Mesendoderm (in vitro differentiated cells): Measurements from ENCODE around the gene HSFY2. TPM values are rescaled to one million over a fixed set of nuclear protein-coding genes. Genes with fewer than 3 reads are reported as not detected.
"Not testable (repeated sequence)": the region's sequence is repeated elsewhere in the genome, so short reads cannot be mapped to it uniquely, and the experiment has no call there.

Experiments used
- DNase-seq: peaks from one replicate; pipeline ENCODE4 v3.0.0; 2013
- H2AK5ac ChIP-seq: 2 replicates; pipeline ENCODE4 v1.6.1; 2013; ENCODE audit warnings: low read length, inconsistent platforms
- H2BK120ac ChIP-seq: 2 replicates; pipeline ENCODE4 v1.6.1; 2013; ENCODE audit warnings: low read depth, mild to moderate bottlenecking, low read length, moderate library complexity, mixed read lengths
- H2BK15ac ChIP-seq: replicated peaks from 2 replicates; pipeline ENCODE4 v1.6.1; 2013; ENCODE audit warnings: low read depth, mild to moderate bottlenecking, moderate library complexity
- H2BK5ac ChIP-seq: 2 replicates; pipeline ENCODE4 v1.6.1; 2013; ENCODE audit warnings: low read length, inconsistent platforms
- H3K18ac ChIP-seq: 2 replicates; pipeline ENCODE4 v1.6.1; 2013; ENCODE audit warnings: mild to moderate bottlenecking, low read length, mixed read lengths
- H3K23ac ChIP-seq: one replicate; pipeline ENCODE4 v1.6.1; 2013; ENCODE audit warnings: low read length
- H3K27ac ChIP-seq: 2 replicates; pipeline ENCODE4 v1.5.1; 2013; ENCODE audit warnings: low read depth, mild to moderate bottlenecking, inconsistent platforms, low read length, moderate library complexity
- H3K27me3 ChIP-seq: 2 replicates; pipeline ENCODE4 v1.6.1; 2013; ENCODE audit warnings: low read length, control low read depth, mild to moderate bottlenecking, inconsistent platforms; ENCODE audit not compliant: insufficient read depth, poor library complexity
- H3K36me3 ChIP-seq: 2 replicates; pipeline ENCODE4 v1.6.1; 2013; ENCODE audit warnings: low read length, inconsistent platforms; ENCODE audit not compliant: control insufficient read depth, insufficient read depth
- H3K4ac ChIP-seq: one replicate; pipeline ENCODE4 v1.6.1; 2013; ENCODE audit warnings: low read depth, mild to moderate bottlenecking, low read length, moderate library complexity
- H3K4me1 ChIP-seq: 2 replicates; pipeline ENCODE4 v1.6.1; 2013; ENCODE audit warnings: low read depth, low read length, inconsistent platforms; ENCODE audit not compliant: control insufficient read depth
- H3K4me2 ChIP-seq: 2 replicates; pipeline ENCODE4 v1.6.1; 2013; ENCODE audit warnings: low read length
- H3K4me3 ChIP-seq: 2 replicates; pipeline ENCODE4 v1.5.1; 2013; ENCODE audit warnings: mild to moderate bottlenecking, low read length
- H3K56ac ChIP-seq: one replicate; pipeline ENCODE4 v1.6.1; 2013; ENCODE audit warnings: low read length
- H3K79me1 ChIP-seq: 2 replicates; pipeline ENCODE4 v1.6.1; 2013; ENCODE audit warnings: low read length, inconsistent platforms
- H3K79me2 ChIP-seq: 2 replicates; pipeline ENCODE4 v1.6.1; 2013; ENCODE audit warnings: mild to moderate bottlenecking, low read length; ENCODE audit not compliant: control insufficient read depth, insufficient read depth
- H3K9ac ChIP-seq: 2 replicates; pipeline ENCODE4 v1.6.1; 2013; ENCODE audit warnings: low read length, inconsistent platforms
- H4K5ac ChIP-seq: one replicate; pipeline ENCODE4 v1.6.1; 2013; ENCODE audit warnings: low read length
- H4K8ac ChIP-seq: one replicate; pipeline ENCODE4 v1.6.1; 2013; ENCODE audit warnings: low read depth, mild to moderate bottlenecking, control low read depth, low read length, moderate library complexity
- WGBS: extraction: QIAGEN DNeasy Blood & Tissue Kit; methylation state at CpG from one replicate; pipeline ENCODE4 v1.1.7; 2013; ENCODE audit warnings: low lambda C conversion rate, missing lambda C conversion rate; ENCODE audit not compliant: insufficient coverage; ENCODE audit errors: extremely low coverage; 5-methylcytosine and 5-hydroxymethylcytosine counted together
- small RNA-seq: library from polyadenylated mRNA; stranded (forward); fragments of <200 nt; extraction: miRNeasy Mini kit (QIAGEN cat#:217004); gene quantifications from one replicate; pipeline ENCODE3, GENCODE V24; 2013; ENCODE audit not compliant: insufficient read depth

Gene HSFY2

GRCh38 chrY:18723714-18724113 is 49.8 kb downstream of the HSFY2 start:
- not testable (repeated sequence) for H3K79me1 ChIP-seq, H4K5ac ChIP-seq, H3K36me3 ChIP-seq, H3K4me3 ChIP-seq, H3K27me3 ChIP-seq, H3K79me2 ChIP-seq, H2BK120ac ChIP-seq, H3K4ac ChIP-seq, DNase-seq, H3K4me1 ChIP-seq, H3K27ac ChIP-seq, H2AK5ac ChIP-seq, H2BK5ac ChIP-seq, H3K18ac ChIP-seq, H3K4me2 ChIP-seq, H2BK15ac ChIP-seq, H3K23ac ChIP-seq, H3K9ac ChIP-seq, H4K8ac ChIP-seq, H3K56ac ChIP-seq
- WGBS: no CpG with 5 or more reads among the region's 3 CpGs

Small RNA genes within 50 kb of the gene (small RNA-seq; reads per million reads assigned to genes)
- not detected for gene GPM6BP2
